ENCODE measurements around the gene PCDH15. TPM values are rescaled to one million over a fixed set of nuclear protein-coding genes. Genes with fewer than 3 reads are reported as not detected.
"Not testable (repeated sequence)": the region's sequence is repeated elsewhere in the genome, so short reads cannot be mapped to it uniquely, and the experiment has no call there.

The PCDH15 gene
- total RNA-seq, 1 donor from 2014 or later = 0.64 TPM

DNA sequence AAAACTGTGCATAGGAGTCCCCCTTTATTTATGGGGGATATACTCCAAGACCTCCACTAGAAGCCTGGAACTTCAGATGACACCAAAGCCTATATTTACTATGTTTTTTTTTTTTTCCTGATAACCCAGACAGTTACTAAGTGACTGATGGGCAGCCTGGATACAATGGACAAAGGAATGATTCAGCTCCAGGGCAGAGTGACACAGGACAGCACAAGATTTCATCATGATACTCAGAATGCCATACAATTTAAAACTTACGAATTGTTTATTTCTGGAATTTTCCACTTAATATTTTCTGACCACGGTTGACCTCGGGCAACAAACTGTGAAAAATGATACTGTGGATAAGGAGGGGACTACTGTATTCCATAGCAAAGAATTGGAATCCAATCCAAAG is 843.6 kb downstream of the PCDH15 start:
- Mint-ChIP-seq H3K4me1 (ENCODE audit: low read depth, unreplicated experiment) (no peaks in the 10 kb centered on the region), H3K9me3 (ENCODE audit: unreplicated experiment) (no peaks in the 10 kb centered on the region), H3K4me3 (ENCODE audit: unreplicated experiment) (no peak overlapping the region), H3K36me3 (ENCODE audit: unreplicated experiment) (no peaks in the 10 kb centered on the region), H3K27me3 (ENCODE audit: unreplicated experiment) (no peaks in the 10 kb centered on the region), H3K27ac (ENCODE audit: unreplicated experiment) (no peak overlapping the region)
- DNase-seq = no peak
- TF ChIP-seq, protein P1, sequence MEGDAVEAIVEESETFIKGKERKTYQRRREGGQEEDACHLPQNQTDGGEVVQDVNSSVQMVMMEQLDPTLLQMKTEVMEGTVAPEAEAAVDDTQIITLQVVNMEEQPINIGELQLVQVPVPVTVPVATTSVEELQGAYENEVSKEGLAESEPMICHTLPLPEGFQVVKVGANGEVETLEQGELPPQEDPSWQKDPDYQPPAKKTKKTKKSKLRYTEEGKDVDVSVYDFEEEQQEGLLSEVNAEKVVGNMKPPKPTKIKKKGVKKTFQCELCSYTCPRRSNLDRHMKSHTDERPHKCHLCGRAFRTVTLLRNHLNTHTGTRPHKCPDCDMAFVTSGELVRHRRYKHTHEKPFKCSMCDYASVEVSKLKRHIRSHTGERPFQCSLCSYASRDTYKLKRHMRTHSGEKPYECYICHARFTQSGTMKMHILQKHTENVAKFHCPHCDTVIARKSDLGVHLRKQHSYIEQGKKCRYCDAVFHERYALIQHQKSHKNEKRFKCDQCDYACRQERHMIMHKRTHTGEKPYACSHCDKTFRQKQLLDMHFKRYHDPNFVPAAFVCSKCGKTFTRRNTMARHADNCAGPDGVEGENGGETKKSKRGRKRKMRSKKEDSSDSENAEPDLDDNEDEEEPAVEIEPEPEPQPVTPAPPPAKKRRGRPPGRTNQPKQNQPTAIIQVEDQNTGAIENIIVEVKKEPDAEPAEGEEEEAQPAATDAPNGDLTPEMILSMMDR (IDR thresholded peaks at IDR 0.05; ENCODE audit: partially characterized antibody, unreplicated experiment) = no peak

DNA sequence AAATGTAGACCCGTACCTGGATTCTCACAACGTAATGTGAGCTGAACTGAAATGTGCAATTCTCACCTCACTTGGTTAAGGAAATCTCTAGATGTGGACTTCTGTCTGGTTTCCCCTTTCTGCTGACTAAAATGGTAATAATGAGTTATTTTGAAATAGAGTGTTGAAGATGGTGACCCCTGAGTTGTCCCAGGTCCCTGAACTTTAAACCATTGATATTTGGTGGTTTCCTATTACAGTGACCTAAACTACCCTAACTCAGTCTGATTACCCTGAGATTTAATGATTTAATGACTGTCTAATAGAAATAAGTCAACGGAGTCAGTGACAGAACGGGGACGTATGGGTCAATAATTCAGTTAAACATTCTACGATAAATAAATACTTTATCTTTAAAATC is 845.9 kb downstream of the PCDH15 start:
- H3K4me1 Mint-ChIP-seq (ENCODE audit: low read depth, unreplicated experiment) = no peaks in the 10 kb centered on the region
- H3K4me3 Mint-ChIP-seq (ENCODE audit: unreplicated experiment) = no peak overlapping the region
- TF ChIP-seq, protein P1 (IDR thresholded peaks at IDR 0.05; ENCODE audit: partially characterized antibody, unreplicated experiment) = no peak
- peaks cover 1% of the 10 kb centered on the region for H3K27me3 Mint-ChIP-seq (ENCODE audit: unreplicated experiment)
- H3K27ac Mint-ChIP-seq (ENCODE audit: unreplicated experiment) = no peak overlapping the region
- H3K36me3 Mint-ChIP-seq (ENCODE audit: unreplicated experiment) = peaks cover 6% of the 10 kb centered on the region
- peaks cover 2% of the 10 kb centered on the region for H3K9me3 Mint-ChIP-seq (ENCODE audit: unreplicated experiment)
- DNase-seq = no peak

DNA sequence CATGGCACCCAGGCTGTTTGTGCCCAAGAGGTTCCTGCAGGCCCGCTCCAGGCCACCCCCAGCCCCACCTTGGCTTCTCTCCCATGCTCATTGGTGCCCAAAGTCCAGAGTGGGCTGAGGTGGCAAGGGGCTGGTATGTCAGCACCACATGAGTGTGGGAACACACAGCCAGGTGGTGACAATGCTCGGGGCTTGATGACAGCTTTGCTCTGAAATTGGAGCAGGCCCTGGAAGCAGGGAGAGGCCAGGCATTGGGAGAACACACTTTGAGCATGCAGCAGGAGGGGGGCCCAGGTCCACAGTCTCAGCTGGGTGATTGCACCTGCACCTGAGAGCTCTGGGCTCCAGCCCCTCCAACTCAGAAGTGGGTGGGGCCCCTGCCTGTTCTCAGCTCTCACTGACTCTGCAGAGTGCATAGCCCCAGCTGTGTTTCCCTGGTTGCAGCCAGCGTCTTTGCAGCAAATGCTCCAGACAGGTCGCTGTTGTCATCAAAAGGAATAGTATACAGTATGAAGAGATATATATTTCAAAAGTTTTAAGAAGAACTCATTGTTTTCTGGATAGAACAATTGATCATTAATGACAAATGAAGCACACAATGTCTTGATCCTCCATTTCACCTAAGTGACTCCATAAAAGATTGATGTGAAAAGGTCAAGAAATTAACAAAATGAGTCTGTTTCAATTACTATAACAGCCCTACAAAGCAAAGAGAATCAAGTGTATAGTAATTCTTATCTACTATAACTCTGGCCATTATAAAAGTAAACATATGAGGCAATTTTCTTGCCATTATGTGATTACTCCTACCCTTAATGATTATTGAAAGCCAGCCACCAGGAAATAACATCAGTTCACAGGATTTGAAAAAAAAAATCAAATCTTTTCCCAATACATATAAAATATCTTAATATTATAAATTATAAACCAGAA is 848.1 kb downstream of the PCDH15 start:
- H3K36me3 Mint-ChIP-seq (ENCODE audit: unreplicated experiment) = peaks cover 6% of the 10 kb centered on the region
- H3K4me1 Mint-ChIP-seq (ENCODE audit: low read depth, unreplicated experiment) = no peaks in the 10 kb centered on the region
- no peak for DNase-seq
- TF ChIP-seq, protein P1 (IDR thresholded peaks at IDR 0.05; ENCODE audit: partially characterized antibody, unreplicated experiment) = no peak
- H3K27me3 Mint-ChIP-seq (ENCODE audit: unreplicated experiment) = peaks cover 1% of the 10 kb centered on the region
- peaks cover 2% of the 10 kb centered on the region for H3K9me3 Mint-ChIP-seq (ENCODE audit: unreplicated experiment)
- H3K27ac Mint-ChIP-seq (ENCODE audit: unreplicated experiment) = no peak overlapping the region
- no peak overlapping the region for H3K4me3 Mint-ChIP-seq (ENCODE audit: unreplicated experiment)

DNA sequence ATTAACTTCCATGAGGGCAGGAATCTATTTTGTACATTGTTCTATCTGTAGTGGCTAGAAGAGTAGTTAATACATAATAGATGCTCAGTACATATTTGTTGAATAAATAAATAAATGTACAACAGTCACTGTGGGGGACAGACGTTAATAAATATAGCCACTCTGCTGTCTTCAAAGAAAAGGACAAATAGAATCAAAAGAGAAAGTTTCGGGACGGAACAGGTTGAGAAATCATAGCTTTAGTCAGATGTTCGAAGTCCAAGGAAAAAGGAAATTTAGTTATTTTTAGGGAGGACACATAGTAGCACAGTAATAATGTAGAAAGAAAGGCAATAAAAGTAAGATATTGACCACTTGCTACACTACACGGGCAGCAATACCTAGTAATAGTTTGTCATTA is 861.4 kb downstream of the PCDH15 start:
- H3K4me3 Mint-ChIP-seq (ENCODE audit: unreplicated experiment) = no peak overlapping the region
- H3K4me1 Mint-ChIP-seq (ENCODE audit: low read depth, unreplicated experiment) = no peaks in the 10 kb centered on the region
- H3K27ac Mint-ChIP-seq (ENCODE audit: unreplicated experiment) = no peak overlapping the region
- no peaks in the 10 kb centered on the region for H3K27me3 Mint-ChIP-seq (ENCODE audit: unreplicated experiment)
- DNase-seq = no peak
- TF ChIP-seq, protein P1 (IDR thresholded peaks at IDR 0.05; ENCODE audit: partially characterized antibody, unreplicated experiment) = no peak
- H3K36me3 Mint-ChIP-seq (ENCODE audit: unreplicated experiment) = no peaks in the 10 kb centered on the region
- H3K9me3 Mint-ChIP-seq (ENCODE audit: unreplicated experiment) = no peaks in the 10 kb centered on the region

DNA sequence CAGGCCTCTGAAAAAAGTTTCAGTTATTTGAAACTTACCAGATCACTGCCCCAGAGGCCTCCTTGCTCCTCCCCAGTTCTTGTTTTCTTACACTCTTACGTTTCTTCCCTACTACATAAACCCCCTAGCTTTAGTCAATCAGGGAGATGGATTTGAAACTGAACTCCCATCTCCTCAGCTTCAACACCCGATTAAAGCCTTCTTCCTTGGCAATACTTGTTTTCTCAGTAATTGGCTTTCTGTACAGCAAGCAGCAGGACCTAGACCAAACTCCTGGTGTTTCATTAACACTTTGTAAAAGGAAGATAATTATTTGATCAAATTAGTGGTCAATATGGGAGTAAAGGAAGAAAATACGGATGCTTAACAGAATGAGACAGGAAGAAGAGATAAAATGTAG is 870.4 kb downstream of the PCDH15 start:
- no peak for DNase-seq
- peaks cover 4% of the 10 kb centered on the region for H3K36me3 Mint-ChIP-seq (ENCODE audit: unreplicated experiment)
- H3K4me1 Mint-ChIP-seq (ENCODE audit: low read depth, unreplicated experiment) = no peaks in the 10 kb centered on the region
- H3K27me3 Mint-ChIP-seq (ENCODE audit: unreplicated experiment) = no peaks in the 10 kb centered on the region
- no peaks in the 10 kb centered on the region for H3K9me3 Mint-ChIP-seq (ENCODE audit: unreplicated experiment)
- no peak overlapping the region for H3K27ac Mint-ChIP-seq (ENCODE audit: unreplicated experiment)
- H3K4me3 Mint-ChIP-seq (ENCODE audit: unreplicated experiment) = no peak overlapping the region
- TF ChIP-seq, protein P1 (IDR thresholded peaks at IDR 0.05; ENCODE audit: partially characterized antibody, unreplicated experiment) = no peak

DNA sequence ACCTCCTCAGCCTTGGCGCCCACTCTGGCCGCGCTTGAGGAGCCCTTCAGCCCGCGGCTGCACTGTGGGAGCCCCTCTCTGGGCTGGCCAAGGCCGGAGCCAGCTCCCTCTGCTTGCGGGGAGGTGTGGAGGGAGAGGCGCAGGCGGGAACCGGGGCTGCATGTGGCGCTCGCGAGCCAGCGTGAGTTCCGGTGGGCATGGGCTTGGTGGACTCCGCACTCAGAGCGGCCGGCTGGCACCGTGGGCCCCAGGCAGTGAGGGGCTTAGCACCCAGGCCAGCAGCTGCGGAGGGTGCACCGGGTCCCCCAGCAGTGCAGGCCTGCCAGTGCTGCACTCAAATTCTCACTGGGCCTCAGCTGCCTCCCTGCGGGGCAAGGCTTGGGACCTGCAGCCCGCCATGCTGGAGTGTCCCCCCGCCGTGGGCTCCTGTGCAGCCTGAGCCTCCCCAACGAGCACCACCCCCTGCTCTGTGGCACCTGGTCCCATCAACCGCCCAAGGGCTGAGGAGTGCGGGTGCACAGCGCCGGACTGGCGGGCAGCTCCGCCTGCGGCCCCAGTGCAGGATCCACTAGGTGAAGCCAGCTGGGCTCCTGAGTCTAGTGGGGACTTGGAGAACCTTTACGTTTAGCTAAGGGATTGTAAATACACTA is 876.9 kb downstream of the PCDH15 start:
- not testable (repeated sequence) for H3K9me3 Mint-ChIP-seq (ENCODE audit: unreplicated experiment); H3K4me1 Mint-ChIP-seq (ENCODE audit: low read depth, unreplicated experiment); DNase-seq; H3K4me3 Mint-ChIP-seq (ENCODE audit: unreplicated experiment); H3K27me3 Mint-ChIP-seq (ENCODE audit: unreplicated experiment); H3K27ac Mint-ChIP-seq (ENCODE audit: unreplicated experiment); H3K36me3 Mint-ChIP-seq (ENCODE audit: unreplicated experiment)
